HepG2 (cell line): ENCODE results near the gene ZNF563.

Source experiments
- CEBPB ChIP-seq: IDR thresholded peaks from 2 replicates; pipeline ENCODE4 v1.6.1; 2011; ENCODE audit warnings: low read depth, low read length, improper control_type of control experiment, borderline replicate concordance
- CREB1 ChIP-seq, 2 experiments: fragments of 450-650 bp in 1 of 2; IDR thresholded peaks; 2 replicates each; pipeline ENCODE4 v1.6.1; 2016 to 2017; ENCODE audit warnings: control low read depth in 1 of 2, mild to moderate bottlenecking in 1 of 2, missing compliant biosample characterization in 1 of 2, missing genetic modification characterization in 1 of 2
- HMG20B ChIP-seq: conservative IDR thresholded peaks from 2 replicates; pipeline ENCODE4 v1.6.1; 2016; ENCODE audit warnings: missing genetic modification reagents, missing compliant biosample characterization
- HNRNPL ChIP-seq: fragments of 200-400 bp; formaldehyde crosslinking; IDR thresholded peaks from 2 replicates; pipeline ENCODE4 v1.6.1; 2017; ENCODE audit warnings: mild to moderate bottlenecking, low read depth, low read length
- PCBP1 ChIP-seq: fragments of 200-400 bp; formaldehyde crosslinking; IDR thresholded peaks from 2 replicates; pipeline ENCODE4 v1.6.1; 2017; ENCODE audit warnings: mild to moderate bottlenecking, low read depth, low read length, borderline replicate concordance
- POLR2AphosphoS5 ChIP-seq: IDR thresholded peaks from 2 replicates; pipeline ENCODE4 v1.6.1; 2012; ENCODE audit warnings: low read depth, low read length
- STAT5B ChIP-seq: sonication (generic); formaldehyde crosslinking; IDR thresholded peaks from 2 replicates; pipeline ENCODE4 v1.4.0; 2020; ENCODE audit warnings: missing genetic modification reagents
- YY1 ChIP-seq: IDR thresholded peaks from 2 replicates; pipeline ENCODE4 v1.6.1; 2011; ENCODE audit warnings: low read length, low read depth, moderate library complexity, mild to moderate bottlenecking; ENCODE audit not compliant: insufficient read depth, insufficient replicate concordance
- ZNF225 ChIP-seq: sonication (generic); formaldehyde crosslinking; IDR thresholded peaks from 2 replicates; pipeline ENCODE4 v1.4.0; 2020; ENCODE audit warnings: mild to moderate bottlenecking, missing genetic modification reagents
- ZNF343 ChIP-seq: sonication (generic); formaldehyde crosslinking; IDR thresholded peaks from 2 replicates; pipeline ENCODE4 v1.4.0; 2020; ENCODE audit warnings: mild to moderate bottlenecking, missing genetic modification reagents
- TF ChIP-seq, protein P1 (sequence below): IDR thresholded peaks from 2 replicates; pipeline ENCODE4 v1.6.1; 2012; ENCODE audit warnings: low read length, improper control_type of control experiment
- TF ChIP-seq, protein P2 (sequence below): sonication (generic); formaldehyde crosslinking; IDR thresholded peaks from 2 replicates; pipeline ENCODE4 v1.5.0; 2020; ENCODE audit warnings: mild to moderate bottlenecking, missing genetic modification reagents, moderate library complexity
- TF ChIP-seq, protein P3 (sequence below), 2 experiments: IDR thresholded peaks; 2 replicates each; pipeline ENCODE4 v1.6.1; 2011 to 2012; ENCODE audit warnings: low read length in 2 of 2, borderline replicate concordance in 1 of 2, low read depth in 1 of 2, mild to moderate bottlenecking in 1 of 2, moderate library complexity in 1 of 2

DNA sequence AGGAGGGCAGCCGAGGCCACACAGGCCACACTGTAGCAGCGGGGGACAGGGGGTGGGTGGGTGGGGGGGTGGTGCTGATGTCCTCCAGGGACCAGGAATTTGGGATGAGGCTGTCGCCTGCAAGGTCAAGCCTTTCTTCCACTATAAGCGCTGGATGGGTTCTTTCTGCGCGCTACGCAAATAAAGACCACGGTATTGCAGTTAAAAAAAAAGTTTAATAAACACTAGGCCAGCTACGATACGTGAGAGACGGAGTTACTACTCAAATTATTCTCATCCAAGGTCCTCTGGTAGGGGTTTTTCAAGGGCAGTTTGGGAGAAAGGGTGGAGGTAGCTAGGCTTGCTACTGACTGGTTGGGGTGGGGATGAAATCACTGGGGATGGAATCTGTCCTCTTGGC lies 38.2 kb downstream of the ZNF563 start:
- TF ChIP-seq YY1 (no peak), PCBP1 (no peak), ZNF343 (CRISPR knock-in tag) (no peak), CEBPB (no peak), HNRNPL (no peak), CREB1 (IDR thresholded peaks at IDR 0.05) (no peak), CREB1 (CRISPR knock-in tag; IDR thresholded peaks at IDR 0.05) (no peak), ZNF225 (CRISPR knock-in tag) (no peak), HMG20B (CRISPR knock-in tag) (no peak), POLR2AphosphoS5 (no peak), STAT5B (no peak)
- TF ChIP-seq, protein P1, sequence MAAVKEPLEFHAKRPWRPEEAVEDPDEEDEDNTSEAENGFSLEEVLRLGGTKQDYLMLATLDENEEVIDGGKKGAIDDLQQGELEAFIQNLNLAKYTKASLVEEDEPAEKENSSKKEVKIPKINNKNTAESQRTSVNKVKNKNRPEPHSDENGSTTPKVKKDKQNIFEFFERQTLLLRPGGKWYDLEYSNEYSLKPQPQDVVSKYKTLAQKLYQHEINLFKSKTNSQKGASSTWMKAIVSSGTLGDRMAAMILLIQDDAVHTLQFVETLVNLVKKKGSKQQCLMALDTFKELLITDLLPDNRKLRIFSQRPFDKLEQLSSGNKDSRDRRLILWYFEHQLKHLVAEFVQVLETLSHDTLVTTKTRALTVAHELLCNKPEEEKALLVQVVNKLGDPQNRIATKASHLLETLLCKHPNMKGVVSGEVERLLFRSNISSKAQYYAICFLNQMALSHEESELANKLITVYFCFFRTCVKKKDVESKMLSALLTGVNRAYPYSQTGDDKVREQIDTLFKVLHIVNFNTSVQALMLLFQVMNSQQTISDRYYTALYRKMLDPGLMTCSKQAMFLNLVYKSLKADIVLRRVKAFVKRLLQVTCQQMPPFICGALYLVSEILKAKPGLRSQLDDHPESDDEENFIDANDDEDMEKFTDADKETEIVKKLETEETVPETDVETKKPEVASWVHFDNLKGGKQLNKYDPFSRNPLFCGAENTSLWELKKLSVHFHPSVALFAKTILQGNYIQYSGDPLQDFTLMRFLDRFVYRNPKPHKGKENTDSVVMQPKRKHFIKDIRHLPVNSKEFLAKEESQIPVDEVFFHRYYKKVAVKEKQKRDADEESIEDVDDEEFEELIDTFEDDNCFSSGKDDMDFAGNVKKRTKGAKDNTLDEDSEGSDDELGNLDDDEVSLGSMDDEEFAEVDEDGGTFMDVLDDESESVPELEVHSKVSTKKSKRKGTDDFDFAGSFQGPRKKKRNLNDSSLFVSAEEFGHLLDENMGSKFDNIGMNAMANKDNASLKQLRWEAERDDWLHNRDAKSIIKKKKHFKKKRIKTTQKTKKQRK, result no peak
- TF ChIP-seq, protein P2, sequence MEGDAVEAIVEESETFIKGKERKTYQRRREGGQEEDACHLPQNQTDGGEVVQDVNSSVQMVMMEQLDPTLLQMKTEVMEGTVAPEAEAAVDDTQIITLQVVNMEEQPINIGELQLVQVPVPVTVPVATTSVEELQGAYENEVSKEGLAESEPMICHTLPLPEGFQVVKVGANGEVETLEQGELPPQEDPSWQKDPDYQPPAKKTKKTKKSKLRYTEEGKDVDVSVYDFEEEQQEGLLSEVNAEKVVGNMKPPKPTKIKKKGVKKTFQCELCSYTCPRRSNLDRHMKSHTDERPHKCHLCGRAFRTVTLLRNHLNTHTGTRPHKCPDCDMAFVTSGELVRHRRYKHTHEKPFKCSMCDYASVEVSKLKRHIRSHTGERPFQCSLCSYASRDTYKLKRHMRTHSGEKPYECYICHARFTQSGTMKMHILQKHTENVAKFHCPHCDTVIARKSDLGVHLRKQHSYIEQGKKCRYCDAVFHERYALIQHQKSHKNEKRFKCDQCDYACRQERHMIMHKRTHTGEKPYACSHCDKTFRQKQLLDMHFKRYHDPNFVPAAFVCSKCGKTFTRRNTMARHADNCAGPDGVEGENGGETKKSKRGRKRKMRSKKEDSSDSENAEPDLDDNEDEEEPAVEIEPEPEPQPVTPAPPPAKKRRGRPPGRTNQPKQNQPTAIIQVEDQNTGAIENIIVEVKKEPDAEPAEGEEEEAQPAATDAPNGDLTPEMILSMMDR (CRISPR knock-in tag), result no peak
- TF ChIP-seq, protein P3, sequence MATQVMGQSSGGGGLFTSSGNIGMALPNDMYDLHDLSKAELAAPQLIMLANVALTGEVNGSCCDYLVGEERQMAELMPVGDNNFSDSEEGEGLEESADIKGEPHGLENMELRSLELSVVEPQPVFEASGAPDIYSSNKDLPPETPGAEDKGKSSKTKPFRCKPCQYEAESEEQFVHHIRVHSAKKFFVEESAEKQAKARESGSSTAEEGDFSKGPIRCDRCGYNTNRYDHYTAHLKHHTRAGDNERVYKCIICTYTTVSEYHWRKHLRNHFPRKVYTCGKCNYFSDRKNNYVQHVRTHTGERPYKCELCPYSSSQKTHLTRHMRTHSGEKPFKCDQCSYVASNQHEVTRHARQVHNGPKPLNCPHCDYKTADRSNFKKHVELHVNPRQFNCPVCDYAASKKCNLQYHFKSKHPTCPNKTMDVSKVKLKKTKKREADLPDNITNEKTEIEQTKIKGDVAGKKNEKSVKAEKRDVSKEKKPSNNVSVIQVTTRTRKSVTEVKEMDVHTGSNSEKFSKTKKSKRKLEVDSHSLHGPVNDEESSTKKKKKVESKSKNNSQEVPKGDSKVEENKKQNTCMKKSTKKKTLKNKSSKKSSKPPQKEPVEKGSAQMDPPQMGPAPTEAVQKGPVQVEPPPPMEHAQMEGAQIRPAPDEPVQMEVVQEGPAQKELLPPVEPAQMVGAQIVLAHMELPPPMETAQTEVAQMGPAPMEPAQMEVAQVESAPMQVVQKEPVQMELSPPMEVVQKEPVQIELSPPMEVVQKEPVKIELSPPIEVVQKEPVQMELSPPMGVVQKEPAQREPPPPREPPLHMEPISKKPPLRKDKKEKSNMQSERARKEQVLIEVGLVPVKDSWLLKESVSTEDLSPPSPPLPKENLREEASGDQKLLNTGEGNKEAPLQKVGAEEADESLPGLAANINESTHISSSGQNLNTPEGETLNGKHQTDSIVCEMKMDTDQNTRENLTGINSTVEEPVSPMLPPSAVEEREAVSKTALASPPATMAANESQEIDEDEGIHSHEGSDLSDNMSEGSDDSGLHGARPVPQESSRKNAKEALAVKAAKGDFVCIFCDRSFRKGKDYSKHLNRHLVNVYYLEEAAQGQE (IDR thresholded peaks at IDR 0.05; ENCODE audit: borderline replicate concordance in 1 of 2, low read depth in 1 of 2, low read length in 2 of 2), result no peak
